H9 (cell line): ENCODE data around the gene ZMIZ1. TPM values are rescaled to one million over a fixed set of nuclear protein-coding genes. Genes with fewer than 3 reads are reported as not detected.

Experiments used
- DNase-seq: peaks from one replicate; pipeline ENCODE4 v3.0.0-alpha.2; 2017
- H2AFZ ChIP-seq: one replicate; pipeline ENCODE4 v1.6.1; 2013; ENCODE audit warnings: mild to moderate bottlenecking, low read length, control low read depth, moderate library complexity
- H2AK5ac ChIP-seq: 2 replicates; pipeline ENCODE4 v1.6.1; 2013; ENCODE audit warnings: low read length, control low read depth, mixed read lengths; ENCODE audit not compliant: insufficient read length
- H2BK120ac ChIP-seq: one replicate; pipeline ENCODE4 v1.6.1; 2013; ENCODE audit warnings: low read depth, mild to moderate bottlenecking, low read length, control low read depth, inconsistent platforms; ENCODE audit not compliant: poor library complexity, severe bottlenecking
- H2BK12ac ChIP-seq: 2 replicates; pipeline ENCODE4 v1.6.1; 2013; ENCODE audit warnings: low read length, control low read depth, mixed read lengths, low read depth; ENCODE audit not compliant: insufficient read length
- H2BK15ac ChIP-seq: 2 replicates; pipeline ENCODE4 v1.6.1; 2013; ENCODE audit warnings: low read depth, low read length, control low read depth
- H2BK20ac ChIP-seq: one replicate; pipeline ENCODE4 v1.6.1; 2013; ENCODE audit warnings: low read depth, mild to moderate bottlenecking, low read length, control low read depth, inconsistent platforms; ENCODE audit not compliant: poor library complexity, severe bottlenecking
- H2BK5ac ChIP-seq: 2 replicates; pipeline ENCODE4 v1.6.1; 2013; ENCODE audit warnings: low read length, control low read depth, mixed read lengths; ENCODE audit not compliant: insufficient read length
- H3K14ac ChIP-seq: 2 replicates; pipeline ENCODE4 v1.6.1; 2013; ENCODE audit warnings: low read length, control low read depth; ENCODE audit not compliant: insufficient read depth
- H3K18ac ChIP-seq: 2 replicates; pipeline ENCODE4 v1.6.1; 2013; ENCODE audit warnings: low read depth, mild to moderate bottlenecking, mixed read lengths, low read length, control low read depth; ENCODE audit not compliant: insufficient read length
- H3K23ac ChIP-seq: 2 replicates; pipeline ENCODE4 v1.6.1; 2013; ENCODE audit warnings: low read length, control low read depth, mixed read lengths, low read depth; ENCODE audit not compliant: insufficient read length
- H3K23me2 ChIP-seq: 2 replicates; pipeline ENCODE4 v1.6.1; 2013; ENCODE audit warnings: low read depth, mild to moderate bottlenecking, mixed read lengths, low read length, control low read depth; ENCODE audit not compliant: insufficient read length, poor library complexity, severe bottlenecking
- H3K27ac ChIP-seq: 2 replicates; pipeline ENCODE4 v1.5.1; 2013; ENCODE audit warnings: low read length, control low read depth, mixed read lengths, low read depth; ENCODE audit not compliant: insufficient read length
- H3K27me3 ChIP-seq: 2 replicates; pipeline ENCODE4 v1.6.1; 2013; ENCODE audit warnings: low read length, control low read depth, inconsistent platforms; ENCODE audit not compliant: insufficient read depth
- H3K4ac ChIP-seq: 2 replicates; pipeline ENCODE4 v1.6.1; 2013; ENCODE audit warnings: low read depth, mild to moderate bottlenecking, control low read depth, inconsistent platforms, low read length, moderate library complexity
- H3K4me1 ChIP-seq: 2 replicates; pipeline ENCODE4 v1.6.1; 2013; ENCODE audit warnings: low read length, control low read depth, inconsistent platforms; ENCODE audit not compliant: insufficient read depth
- H3K4me2 ChIP-seq: 2 replicates; pipeline ENCODE4 v1.6.1; 2013; ENCODE audit warnings: low read length, control low read depth, mixed read lengths; ENCODE audit not compliant: insufficient read length, insufficient read depth
- H3K56ac ChIP-seq: 2 replicates; pipeline ENCODE4 v1.6.1; 2013; ENCODE audit warnings: low read depth, mild to moderate bottlenecking, mixed read lengths, low read length, control low read depth; ENCODE audit not compliant: insufficient read length
- H3K79me1 ChIP-seq: 2 replicates; pipeline ENCODE4 v1.6.1; 2013; ENCODE audit warnings: low read depth, mild to moderate bottlenecking, moderate library complexity, low read length, control low read depth, inconsistent platforms; ENCODE audit not compliant: insufficient read depth, poor library complexity, severe bottlenecking
- H3K79me2 ChIP-seq: 2 replicates; pipeline ENCODE4 v1.6.1; 2013; ENCODE audit warnings: low read length, control low read depth, inconsistent platforms; ENCODE audit not compliant: insufficient read depth
- H3K9ac ChIP-seq: 2 replicates; pipeline ENCODE4 v1.6.1; 2013; ENCODE audit warnings: low read length, control low read depth, mixed read lengths; ENCODE audit not compliant: insufficient read length; ENCODE audit errors: extremely low read depth
- H3K9me3 ChIP-seq: one replicate; pipeline ENCODE4 v1.6.1; 2013; ENCODE audit warnings: low read depth, low read length, inconsistent platforms; ENCODE audit not compliant: control insufficient read depth
- H3T11ph ChIP-seq: one replicate; pipeline ENCODE4 v1.6.1; 2013; ENCODE audit warnings: mild to moderate bottlenecking, low read length, control low read depth, inconsistent platforms
- H4K20me1 ChIP-seq: one replicate; pipeline ENCODE4 v1.6.1; 2013; ENCODE audit not compliant: control insufficient read depth, insufficient read length, insufficient read depth
- H4K5ac ChIP-seq: 2 replicates; pipeline ENCODE4 v1.6.1; 2013; ENCODE audit warnings: low read depth, mild to moderate bottlenecking, mixed read lengths, low read length, control low read depth; ENCODE audit not compliant: insufficient read length
- H4K8ac ChIP-seq: replicated peaks from 2 replicates; pipeline ENCODE4 v1.6.1; 2013; ENCODE audit warnings: low read length, control low read depth, mixed read lengths, low read depth; ENCODE audit not compliant: insufficient read length
- H4K91ac ChIP-seq: 2 replicates; pipeline ENCODE4 v1.6.1; 2013; ENCODE audit warnings: low read depth, mild to moderate bottlenecking, moderate library complexity, mixed read lengths, low read length, control low read depth; ENCODE audit not compliant: insufficient read length
- H3K27ac Mint-ChIP-seq, 3 experiments: 2 replicates in 2 of 3; 3 replicates in 1 of 3; pipeline ENCODE4 v1.8.0; 2020 to 2021; ENCODE audit warnings: mixed read lengths in 3 of 3, mild to moderate bottlenecking in 1 of 3, moderate library complexity in 1 of 3
- H3K27me3 Mint-ChIP-seq: 2 replicates; pipeline ENCODE4 v1.8.0; 2021; ENCODE audit warnings: low read depth, mild to moderate bottlenecking, moderate library complexity, mixed read lengths
- H3K36me3 Mint-ChIP-seq, 3 experiments: 2 replicates in 2 of 3; 3 replicates in 1 of 3; pipeline ENCODE4 v1.8.0; 2020 to 2021; ENCODE audit warnings: low read depth in 3 of 3, mixed read lengths in 3 of 3; ENCODE audit not compliant: insufficient read depth in 1 of 3
- H3K4me1 Mint-ChIP-seq, 2 experiments: 2 replicates each; pipeline ENCODE4 v1.8.0; 2020; ENCODE audit warnings: mixed read lengths in 2 of 2
- H3K4me3 Mint-ChIP-seq, 2 experiments: 2 replicates in 1 of 2; 3 replicates in 1 of 2; pipeline ENCODE4 v1.8.0; 2020 to 2021; ENCODE audit warnings: mild to moderate bottlenecking in 2 of 2, mixed read lengths in 2 of 2, moderate library complexity in 1 of 2
- H3K9me3 Mint-ChIP-seq, 2 experiments: 2 replicates in 1 of 2; 3 replicates in 1 of 2; pipeline ENCODE4 v1.8.0; 2020; ENCODE audit warnings: mild to moderate bottlenecking in 2 of 2, mixed read lengths in 2 of 2, moderate library complexity in 1 of 2
- CTCF ChIP-seq: fragments of 200-600 bp; sonication (generic); conservative IDR thresholded peaks from 3 replicates; pipeline ENCODE4 v1.8.0; 2021; ENCODE audit warnings: antibody characterized with exemption, mild to moderate bottlenecking
- WGBS: extraction: QIAGEN DNeasy Blood & Tissue Kit; methylation state at CpG from one replicate; pipeline ENCODE4 v1.1.7; 2013; ENCODE audit warnings: missing lambda C conversion rate, low lambda C conversion rate, mixed read lengths; ENCODE audit not compliant: insufficient read length; ENCODE audit errors: extremely low coverage; 5-methylcytosine and 5-hydroxymethylcytosine counted together
- total RNA-seq: library from RNA; stranded (reverse); gene quantifications from 2 replicates; pipeline ENCODE4 v1.2.1, GENCODE V29; 2021

ZMIZ1 gene
- total RNA-seq, 1 experiment from 2014 or later = 36.9 TPM

GRCh38 chr10:79349072-79349491 lies 280.3 kb downstream of the ZMIZ1 start:
- Histone ChIP-seq H2AFZ (no peak overlapping the region), H3K4me1 (0 out of 2 replicates have a peak, but pooled peaks cover 5% of the 10 kb centered on the region), H3K27me3 (no peaks in the 10 kb centered on the region), H3K9me3 (no peaks in the 10 kb centered on the region), H3K18ac (no peak overlapping the region), H2BK5ac (no peak overlapping the region), H3K4ac (no peak overlapping the region), H3K56ac (no peak overlapping the region), H3K14ac (no peak overlapping the region), H2BK120ac (no peak overlapping the region), H3K79me2 (no peaks in the 10 kb centered on the region), H4K91ac (no peak overlapping the region), H3K23ac (no peak overlapping the region), H2AK5ac (no peak overlapping the region), H3K4me2 (no peak overlapping the region), H3T11ph (no peak overlapping the region), H3K9ac (no peak overlapping the region), H3K23me2 (peaks cover 5% of the 10 kb centered on the region), H3K27ac (no peak overlapping the region), H3K79me1 (peaks cover 5% of the 10 kb centered on the region), H4K5ac (no peak overlapping the region), H2BK12ac (no peak overlapping the region), H4K8ac (no peak overlapping the region), H4K20me1 (no peaks in the 10 kb centered on the region), H2BK15ac (no peak overlapping the region), H2BK20ac (no peak overlapping the region)
- peaks cover 28 to 54% (median 50%) of the 10 kb centered on the region in 3 experiments; a peak in 6 of 7 replicates for H3K36me3 Mint-ChIP-seq
- H3K27ac Mint-ChIP-seq = no peak overlapping the region
- no peaks in the 10 kb centered on the region; the same call in 1 of the 2 replicates for H3K27me3 Mint-ChIP-seq
- peak overlapping the region; percentile 76 to 87; a peak in 3 of 5 replicates for H3K4me3 Mint-ChIP-seq
- DNase-seq = peak; percentile 16
- no CpG with 5 or more reads among the region's 6 CpGs for WGBS
- H3K9me3 Mint-ChIP-seq = no peaks in the 10 kb centered on the region
- H3K4me1 Mint-ChIP-seq = peaks cover 8 to 23% of the 10 kb centered on the region in 2 experiments
- no peak for TF ChIP-seq CTCF
